HepG2 (cell line): ENCODE data around the gene PDIA5. TPM values are rescaled to one million over a fixed set of nuclear protein-coding genes. Genes with fewer than 3 reads are reported as not detected.

Experiments used
- AGO2 ChIP-seq: fragments of 200-400 bp; formaldehyde crosslinking; optimal IDR thresholded peaks from 2 replicates; pipeline ENCODE3; 2017; ENCODE audit warnings: mild to moderate bottlenecking, low read depth, low read length, moderate library complexity
- CBFB ChIP-seq: sonication (generic); formaldehyde crosslinking; IDR thresholded peaks from 2 replicates; pipeline ENCODE4 v1.4.0; 2020; ENCODE audit warnings: missing genetic modification reagents
- CHCHD3 ChIP-seq: sonication (generic); formaldehyde crosslinking; IDR thresholded peaks from 2 replicates; pipeline ENCODE4 v1.8.0; 2022; ENCODE audit warnings: mild to moderate bottlenecking, missing genetic modification reagents, moderate library complexity
- EEA1 ChIP-seq: sonication (generic); formaldehyde crosslinking; IDR thresholded peaks from 2 replicates; pipeline ENCODE4 v1.5.1; 2020; ENCODE audit warnings: mild to moderate bottlenecking, missing genetic modification reagents, borderline replicate concordance
- FOXK2 ChIP-seq: fragments of 450-650 bp; IDR thresholded peaks from 2 replicates; pipeline ENCODE4 v1.6.1; 2016
- JDP2 ChIP-seq: sonication (generic); formaldehyde crosslinking; IDR thresholded peaks from 2 replicates; pipeline ENCODE4 v1.8.1; 2022; ENCODE audit warnings: missing genetic modification reagents, borderline replicate concordance
- KMT2A ChIP-seq: sonication (generic); formaldehyde crosslinking; IDR thresholded peaks from 2 replicates; pipeline ENCODE4 v1.4.0; 2020; ENCODE audit warnings: missing genetic modification reagents
- MAFF ChIP-seq: IDR thresholded peaks from 2 replicates; pipeline ENCODE4 v1.6.1; 2011; ENCODE audit warnings: low read depth, low read length, improper control_type of control experiment
- REXO4 ChIP-seq: sonication (generic); formaldehyde crosslinking; IDR thresholded peaks from 2 replicates; pipeline ENCODE4 v1.8.0; 2022; ENCODE audit warnings: missing genetic modification reagents, mild to moderate bottlenecking, borderline replicate concordance
- RXRA ChIP-seq: sonication (generic); formaldehyde crosslinking; IDR thresholded peaks from 2 replicates; pipeline ENCODE4 v1.5.1; 2020; ENCODE audit warnings: missing genetic modification reagents
- SP5 ChIP-seq: IDR thresholded peaks from 2 replicates; pipeline ENCODE4 v1.6.1; 2016; ENCODE audit warnings: low read depth, borderline replicate concordance
- TRIM24 ChIP-seq: sonication (generic); formaldehyde crosslinking; IDR thresholded peaks from 2 replicates; pipeline ENCODE4 v1.8.0; 2022; ENCODE audit warnings: mild to moderate bottlenecking, missing genetic modification reagents
- YEATS4 ChIP-seq: sonication (generic); formaldehyde crosslinking; IDR thresholded peaks from 2 replicates; pipeline ENCODE4 v1.4.0; 2020; ENCODE audit warnings: missing genetic modification reagents, borderline replicate concordance
- ZFP82 ChIP-seq: sonication (generic); formaldehyde crosslinking; IDR thresholded peaks from 2 replicates; pipeline ENCODE4 v1.5.1; 2020; ENCODE audit warnings: mild to moderate bottlenecking, missing genetic modification reagents, borderline replicate concordance
- ZNF337 ChIP-seq: sonication (generic); formaldehyde crosslinking; IDR thresholded peaks from 2 replicates; pipeline ENCODE4 v1.5.1; 2020; ENCODE audit warnings: missing genetic modification reagents, low read depth, mild to moderate bottlenecking, borderline replicate concordance
- ZNF382 ChIP-seq: sonication (generic); formaldehyde crosslinking; IDR thresholded peaks from 2 replicates; pipeline ENCODE4 v1.5.0; 2020; ENCODE audit warnings: missing genetic modification reagents, mild to moderate bottlenecking, borderline replicate concordance
- ZNF564 ChIP-seq: sonication (generic); formaldehyde crosslinking; IDR thresholded peaks from 2 replicates; pipeline ENCODE4 v1.8.1; 2023; ENCODE audit warnings: mild to moderate bottlenecking, missing genetic modification reagents
- ZNF891 ChIP-seq: sonication (generic); formaldehyde crosslinking; IDR thresholded peaks from 2 replicates; pipeline ENCODE4 v1.5.0; 2020; ENCODE audit warnings: mild to moderate bottlenecking, missing genetic modification reagents
- polyA plus RNA-seq, 8 experiments: library from polyadenylated mRNA; depleted of rRNA in 3 of 8; stranded (reverse) in 7 of 8; unstranded in 1 of 8; fragments of >200 nt; fragmentation: Illumina TruSeq in 4 of 8; extraction: Trizol in 4 of 8; gene quantifications; 2 replicates each; pipeline versions ENCODE4 v1.2.1 to v1.2.3, GENCODE V29; 2011 to 2016; ENCODE audit warnings: low read depth in 4 of 8, missing spikeins in 1 of 8, mixed read lengths in 1 of 8; ENCODE audit not compliant: insufficient read depth in 1 of 8
- total RNA-seq, 5 experiments: library from RNA; depleted of rRNA; stranded (reverse); fragments of >200 nt; fragmentation: Illumina TruSeq; extraction: Trizol; gene quantifications; 2 replicates each; pipeline ENCODE4 v1.2.3, GENCODE V29; 2016; ENCODE audit warnings: low read depth in 1 of 5
- TF ChIP-seq, protein P1 (sequence below): sonication (generic); formaldehyde crosslinking; IDR thresholded peaks from 2 replicates; pipeline ENCODE4 v1.8.0; 2022; ENCODE audit warnings: missing genetic modification reagents, low read depth, mild to moderate bottlenecking, borderline replicate concordance
- TF ChIP-seq, protein P2 (sequence below): IDR thresholded peaks from 2 replicates; pipeline ENCODE4 v1.6.1; 2016; ENCODE audit warnings: low read depth
- TF ChIP-seq, protein P3 (sequence below): sonication (generic); formaldehyde crosslinking; IDR thresholded peaks from 2 replicates; pipeline ENCODE4 v1.4.0; 2020; ENCODE audit warnings: missing genetic modification reagents
- TF ChIP-seq, protein P4 (sequence below): sonication (generic); formaldehyde crosslinking; IDR thresholded peaks from 2 replicates; pipeline ENCODE4 v1.8.0; 2023; ENCODE audit warnings: mild to moderate bottlenecking, missing genetic modification reagents
- TF ChIP-seq, protein P5 (sequence below): sonication (generic); formaldehyde crosslinking; IDR thresholded peaks from 2 replicates; pipeline ENCODE4 v1.4.0; 2020; ENCODE audit warnings: missing genetic modification reagents
- TF ChIP-seq, protein P6 (sequence below): sonication (generic); formaldehyde crosslinking; IDR thresholded peaks from 2 replicates; pipeline ENCODE4 v1.4.0; 2020; ENCODE audit warnings: missing genetic modification reagents

Gene PDIA5
- total and polyA plus RNA-seq, 2 of the 13 experiments (the other 11 are each of a cell fraction or from before 2014, with no cell fraction given) = 51.3 to 74.3 TPM

DNA sequence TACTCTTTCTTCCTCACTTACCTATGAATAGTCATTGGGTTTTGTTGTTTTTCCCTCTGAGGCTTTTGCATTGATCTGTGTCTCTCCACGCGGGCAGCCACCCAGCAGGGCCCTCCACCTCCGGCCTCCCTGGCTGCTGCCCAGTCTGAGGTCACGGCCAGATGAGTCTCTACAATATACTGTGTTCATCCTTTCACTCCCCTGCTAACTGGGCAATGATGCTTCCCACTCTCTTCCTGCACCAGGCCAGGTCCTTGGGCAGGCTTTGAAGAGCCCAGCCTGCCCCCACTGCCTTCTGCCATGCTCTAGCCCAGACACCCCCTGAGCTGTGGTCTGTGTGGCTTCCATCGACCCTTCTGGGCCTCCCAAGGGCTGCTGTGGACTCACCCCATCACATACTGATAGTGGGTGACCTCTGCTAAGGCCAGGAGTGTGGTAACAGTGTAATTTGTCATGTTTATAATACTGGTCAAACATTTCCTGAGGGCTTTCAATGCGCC, 18.0 kb downstream of the PDIA5 start (continued):
- no peak for TF ChIP-seq AGO2
- no peak for TF ChIP-seq TRIM24 (CRISPR knock-in tag)
- TF ChIP-seq JDP2 (CRISPR knock-in tag) = no peak
- 0 out of 2 replicates have a peak, but pooled peaks have one; percentile 54 for TF ChIP-seq CBFB (CRISPR knock-in tag)
- no peak for TF ChIP-seq FOXK2
- no peak for TF ChIP-seq MAFF
- TF ChIP-seq REXO4 (CRISPR knock-in tag) = no peak
- TF ChIP-seq ZFP82 = no peak; the same call in 1 of the 2 replicates
- TF ChIP-seq, protein P1, sequence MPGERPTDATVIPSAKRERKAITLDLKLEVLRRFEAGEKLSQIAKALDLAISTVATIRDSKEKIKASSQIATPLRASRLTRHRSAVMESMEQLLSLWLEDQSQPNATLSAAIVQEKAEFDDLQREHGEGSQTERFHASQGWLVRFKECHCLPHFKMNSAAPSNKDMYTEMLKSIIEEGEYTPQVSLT (CRISPR knock-in tag) = no peak
- TF ChIP-seq, protein P2, sequence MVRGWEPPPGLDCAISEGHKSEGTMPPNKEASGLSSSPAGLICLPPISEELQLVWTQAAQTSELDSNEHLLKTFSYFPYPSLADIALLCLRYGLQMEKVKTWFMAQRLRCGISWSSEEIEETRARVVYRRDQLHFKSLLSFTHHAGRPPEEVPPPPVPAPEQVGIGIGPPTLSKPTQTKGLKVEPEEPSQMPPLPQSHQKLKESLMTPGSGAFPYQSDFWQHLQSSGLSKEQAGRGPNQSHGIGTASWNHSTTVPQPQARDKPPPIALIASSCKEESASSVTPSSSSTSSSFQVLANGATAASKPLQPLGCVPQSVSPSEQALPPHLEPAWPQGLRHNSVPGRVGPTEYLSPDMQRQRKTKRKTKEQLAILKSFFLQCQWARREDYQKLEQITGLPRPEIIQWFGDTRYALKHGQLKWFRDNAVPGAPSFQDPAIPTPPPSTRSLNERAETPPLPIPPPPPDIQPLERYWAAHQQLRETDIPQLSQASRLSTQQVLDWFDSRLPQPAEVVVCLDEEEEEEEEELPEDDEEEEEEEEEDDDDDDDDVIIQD (CRISPR knock-in tag) = 0 out of 2 replicates have a peak, but pooled peaks have one; percentile 11
- no peak for TF ChIP-seq SP5 (CRISPR knock-in tag)
- no peak for TF ChIP-seq EEA1 (CRISPR knock-in tag)
- TF ChIP-seq, protein P3, sequence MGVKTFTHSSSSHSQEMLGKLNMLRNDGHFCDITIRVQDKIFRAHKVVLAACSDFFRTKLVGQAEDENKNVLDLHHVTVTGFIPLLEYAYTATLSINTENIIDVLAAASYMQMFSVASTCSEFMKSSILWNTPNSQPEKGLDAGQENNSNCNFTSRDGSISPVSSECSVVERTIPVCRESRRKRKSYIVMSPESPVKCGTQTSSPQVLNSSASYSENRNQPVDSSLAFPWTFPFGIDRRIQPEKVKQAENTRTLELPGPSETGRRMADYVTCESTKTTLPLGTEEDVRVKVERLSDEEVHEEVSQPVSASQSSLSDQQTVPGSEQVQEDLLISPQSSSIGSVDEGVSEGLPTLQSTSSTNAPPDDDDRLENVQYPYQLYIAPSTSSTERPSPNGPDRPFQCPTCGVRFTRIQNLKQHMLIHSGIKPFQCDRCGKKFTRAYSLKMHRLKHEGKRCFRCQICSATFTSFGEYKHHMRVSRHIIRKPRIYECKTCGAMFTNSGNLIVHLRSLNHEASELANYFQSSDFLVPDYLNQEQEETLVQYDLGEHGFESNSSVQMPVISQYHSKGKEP (CRISPR knock-in tag) = no peak
- TF ChIP-seq, protein P4, sequence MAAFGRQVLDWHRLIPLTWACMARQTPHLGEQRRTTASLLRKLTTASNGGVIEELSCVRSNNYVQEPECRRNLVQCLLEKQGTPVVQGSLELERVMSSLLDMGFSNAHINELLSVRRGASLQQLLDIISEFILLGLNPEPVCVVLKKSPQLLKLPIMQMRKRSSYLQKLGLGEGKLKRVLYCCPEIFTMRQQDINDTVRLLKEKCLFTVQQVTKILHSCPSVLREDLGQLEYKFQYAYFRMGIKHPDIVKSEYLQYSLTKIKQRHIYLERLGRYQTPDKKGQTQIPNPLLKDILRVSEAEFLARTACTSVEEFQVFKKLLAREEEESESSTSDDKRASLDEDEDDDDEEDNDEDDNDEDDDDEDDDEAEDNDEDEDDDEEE (CRISPR knock-in tag) = no peak
- TF ChIP-seq RXRA (CRISPR knock-in tag) = peak; percentile 89
- no peak for TF ChIP-seq CHCHD3 (CRISPR knock-in tag)
- peak; percentile 10; the same call in 1 of the 2 replicates for TF ChIP-seq YEATS4 (CRISPR knock-in tag)
- TF ChIP-seq KMT2A (CRISPR knock-in tag) = no peak
- no peak for TF ChIP-seq ZNF382 (CRISPR knock-in tag)
- TF ChIP-seq ZNF891 (CRISPR knock-in tag) = no peak
- TF ChIP-seq, protein P5, sequence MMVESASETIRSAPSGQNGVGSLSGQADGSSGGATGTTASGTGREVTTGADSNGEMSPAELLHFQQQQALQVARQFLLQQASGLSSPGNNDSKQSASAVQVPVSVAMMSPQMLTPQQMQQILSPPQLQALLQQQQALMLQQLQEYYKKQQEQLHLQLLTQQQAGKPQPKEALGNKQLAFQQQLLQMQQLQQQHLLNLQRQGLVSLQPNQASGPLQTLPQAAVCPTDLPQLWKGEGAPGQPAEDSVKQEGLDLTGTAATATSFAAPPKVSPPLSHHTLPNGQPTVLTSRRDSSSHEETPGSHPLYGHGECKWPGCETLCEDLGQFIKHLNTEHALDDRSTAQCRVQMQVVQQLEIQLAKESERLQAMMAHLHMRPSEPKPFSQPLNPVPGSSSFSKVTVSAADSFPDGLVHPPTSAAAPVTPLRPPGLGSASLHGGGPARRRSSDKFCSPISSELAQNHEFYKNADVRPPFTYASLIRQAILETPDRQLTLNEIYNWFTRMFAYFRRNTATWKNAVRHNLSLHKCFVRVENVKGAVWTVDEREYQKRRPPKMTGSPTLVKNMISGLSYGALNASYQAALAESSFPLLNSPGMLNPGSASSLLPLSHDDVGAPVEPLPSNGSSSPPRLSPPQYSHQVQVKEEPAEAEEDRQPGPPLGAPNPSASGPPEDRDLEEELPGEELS (CRISPR knock-in tag) = peak; percentile 30; the same call in 1 of the 2 replicates
- no peak for TF ChIP-seq ZNF337 (CRISPR knock-in tag)
- TF ChIP-seq, protein P6, sequence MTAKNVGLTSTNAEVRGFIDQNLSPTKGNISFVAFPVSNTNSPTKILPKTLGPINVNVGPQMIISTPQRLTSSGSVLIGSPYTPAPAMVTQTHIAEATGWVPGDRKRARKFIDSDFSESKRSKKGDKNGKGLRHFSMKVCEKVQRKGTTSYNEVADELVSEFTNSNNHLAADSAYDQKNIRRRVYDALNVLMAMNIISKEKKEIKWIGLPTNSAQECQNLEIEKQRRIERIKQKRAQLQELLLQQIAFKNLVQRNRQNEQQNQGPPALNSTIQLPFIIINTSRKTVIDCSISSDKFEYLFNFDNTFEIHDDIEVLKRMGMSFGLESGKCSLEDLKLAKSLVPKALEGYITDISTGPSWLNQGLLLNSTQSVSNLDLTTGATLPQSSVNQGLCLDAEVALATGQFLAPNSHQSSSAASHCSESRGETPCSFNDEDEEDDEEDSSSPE (CRISPR knock-in tag) = no peak
- TF ChIP-seq ZNF564 (CRISPR knock-in tag) = no peak
